ENCODE results near the gene OR2AT4. TPM values are rescaled to one million over a fixed set of nuclear protein-coding genes. Genes with fewer than 3 reads are reported as not detected.

Gene OR2AT4
- total and polyA plus RNA-seq, 2 donors (not counting 3 experiments of a cell fraction or from before 2014, with no cell fraction given) = not detected

GRCh38 chr11:75114465-75114864, 17.8 kb upstream of the OR2AT4 start:
- Histone ChIP-seq H3K36me3 (ENCODE audit: control insufficient read depth in 2 of 2, extremely low read depth in 1 of 2, insufficient read depth in 2 of 2, low read length in 2 of 2) (no peaks in the 10 kb centered on the region), H3K27ac (ENCODE audit: insufficient read depth, low read depth, low read length) (no peak overlapping the region), H3K79me2 (ENCODE audit: control insufficient read depth, insufficient read depth, low read length) (no peaks in the 10 kb centered on the region), H2AFZ (ENCODE audit: low read depth, low read length) (no peak overlapping the region), H3K9me3 (replicated peaks; ENCODE audit: control insufficient read depth, insufficient read depth, low read length) (no peaks in the 10 kb centered on the region), H3K4me3 (replicated peaks in 1 of 3; ENCODE audit: insufficient read depth in 1 of 3, low read depth in 1 of 3, low read length in 3 of 3) (no peak overlapping the region), H4K20me1 (replicated peaks; ENCODE audit: control insufficient read depth, extremely low read depth, insufficient read depth, low read length) (no peaks in the 10 kb centered on the region), H3K4me1 (ENCODE audit: control insufficient read depth, extremely low read depth, insufficient read depth, low read length) (no peaks in the 10 kb centered on the region), H3K4me2 (ENCODE audit: insufficient read depth, low read length) (no peak overlapping the region), H3K27me3 (ENCODE audit: control insufficient read depth in 2 of 2, insufficient read depth in 2 of 2, low read length in 2 of 2) (peaks cover 9 to 10% of the 10 kb centered on the region in 2 experiments), H3K9ac (replicated peaks; ENCODE audit: extremely low read depth, insufficient read depth, low read length) (no peak overlapping the region), H3K9me1 (replicated peaks; ENCODE audit: control insufficient read depth, extremely low read depth, insufficient read depth, low read length) (no peaks in the 10 kb centered on the region)
- intact Hi-C loops (cut with micrococcal nuclease) (no loop called here), dilution Hi-C loops (cut with MboI; ENCODE audit: extremely low pct_ligation_motif_present, low sequenced_read_pairs) (no loop called here)
- TF ChIP-seq EZH2 (IDR thresholded peaks at IDR 0.05; ENCODE audit: borderline replicate concordance, low read depth, low read length, severe bottlenecking) (no peak), MAX (IDR thresholded peaks at IDR 0.05; ENCODE audit: insufficient read depth, insufficient read length) (no peak), FOS (IDR thresholded peaks at IDR 0.05; ENCODE audit: borderline replicate concordance, insufficient read depth, low read length) (no peak), GATA2 (IDR thresholded peaks at IDR 0.05; ENCODE audit: insufficient read depth, insufficient read length, low read depth, low read length) (no peak), POLR2A (IDR thresholded peaks at IDR 0.05; ENCODE audit: low read depth, low read length) (no peak), CTCF (IDR thresholded peaks at IDR 0.05; ENCODE audit: extremely low read depth in 1 of 2, insufficient read depth in 1 of 2, low read depth in 1 of 2, low read length in 2 of 2) (no peak), MYC (IDR thresholded peaks at IDR 0.05; ENCODE audit: low read depth, low read length) (no peak), POLR2AphosphoS5 (IDR thresholded peaks at IDR 0.05; ENCODE audit: insufficient read depth, low read depth, low read length) (no peak), JUN (IDR thresholded peaks at IDR 0.05; ENCODE audit: borderline replicate concordance, insufficient read depth, insufficient read length, low read depth) (no peak)
- FAIRE-seq (no peak), DNase-seq (ENCODE audit: low read depth, low spot score) (no peak)
- ChIA-PET CTCF (no interaction called here), POLR2A (no interaction called here)
- BruUV-seq (replicated peaks) = no TSS peak
